Right lobe of liver (tissue), 6 donors: ENCODE data around the gene RNF8. TPM values are rescaled to one million over a fixed set of nuclear protein-coding genes. Genes with fewer than 3 reads are reported as not detected.
A peak's percentile ranks its signal among the peaks of the same experiment; 100 is the strongest.

Source experiments
- ATAC-seq, 4 donors: fragments of 200-7000 bp; cut with Tn5 transposase; one replicate each; pipeline ENCODE4 v1.9.1; 2020; ENCODE audit warnings: mild to moderate bottlenecking in 4 of 4, moderate library complexity in 4 of 4
- DNase-seq, 3 donors: peaks; one replicate each; pipeline ENCODE4 v3.0.0-alpha.2; 2020
- H3K27ac ChIP-seq, 3 donors: fragments of 200-600 bp; one replicate each; pipeline ENCODE4 v1.8.0; 2022
- H3K27me3 ChIP-seq, 2 donors: fragments of 200-600 bp; one replicate each; pipeline ENCODE4 v1.8.0; 2022
- H3K36me3 ChIP-seq, 4 donors: fragments of 200-600 bp; sonication (generic) in 1 of 4; one replicate each; pipeline versions ENCODE4 v1.5.1 to v1.8.0; 2017 to 2022; ENCODE audit warnings: control low read depth in 1 of 4
- H3K4me1 ChIP-seq, 4 donors: fragments of 200-600 bp; sonication (generic) in 1 of 4; one replicate each; pipeline versions ENCODE4 v1.5.1 to v1.8.0; 2017 to 2022; ENCODE audit warnings: control low read depth in 1 of 4
- H3K4me3 ChIP-seq, 3 donors: fragments of 200-600 bp; one replicate each; pipeline ENCODE4 v1.8.0; 2022
- H3K9me3 ChIP-seq, 4 donors: fragments of 200-600 bp; sonication (generic) in 1 of 4; one replicate each; pipeline versions ENCODE4 v1.5.1 to v1.8.0; 2017 to 2022; ENCODE audit warnings: control low read depth in 1 of 4
- CTCF ChIP-seq, 4 donors: fragments of 200-600 bp in 3 of 4; fragments of 450-650 bp in 1 of 4; IDR thresholded peaks; one replicate each; pipeline versions ENCODE4 v1.5.1 to v1.8.0; 2016 to 2022; ENCODE audit warnings: antibody characterized with exemption in 4 of 4, mild to moderate bottlenecking in 2 of 4
- POLR2A ChIP-seq: fragments of 450-650 bp; IDR thresholded peaks from one replicate; pipeline ENCODE4 v1.6.1; 2017; ENCODE audit warnings: antibody characterized with exemption, mild to moderate bottlenecking
- WGBS: methylation state at CpG from one replicate; pipeline ENCODE4 v1.1.6; 2018; ENCODE audit warnings: low coverage, low lambda C conversion rate; ENCODE audit not compliant: insufficient coverage; ENCODE audit errors: missing lambda C conversion rate; 5-methylcytosine and 5-hydroxymethylcytosine counted together
- intact Hi-C, 2 donors: fragments of 100-400 bp; cut with DNase I; formaldehyde crosslinking; loops; one replicate each; pipeline versions ENCODE4 v1.11.2 to v1.14.1; 2022
- total RNA-seq, 6 experiments: library from RNA; depleted of rRNA in 2 of 6; stranded (reverse); fragments of >200 nt in 2 of 6; fragmentation: NEBNext Ultra II Directional in 3 of 6; extraction: Animal tissue kit (Norgen Biotek cat#: 25700) in 3 of 6; gene quantifications; one replicate each; pipeline versions ENCODE4 v1.1.0 to v1.2.4, GENCODE V29; 2016 to 2023
- donor health status: DM: no; HTN: yes; CAD: no.
- donor health status: DM: no; HTN: no; CAD: no.
- donor health status: DM: no; HTN: no; CAD: no.
- donor health status: DM: no; HTN: yes; CAD: no.
- donor health status: DM: no; HTN: yes; CAD: no.

Gene RNF8
- total RNA-seq, 6 experiments from 2014 or later, result 4.3 to 7.1 (median 6.1) TPM

GRCh38 chr6:37369321-37370201, 15.8 kb downstream of the RNF8 start:
- no peaks in the 10 kb centered on the region for H3K27me3 ChIP-seq
- no peak overlapping the region for H3K4me3 ChIP-seq
- intact Hi-C loops, result no loop called here
- 33% methylated on average over 1 of the region's 1 CpG for WGBS
- TF ChIP-seq CTCF (IDR thresholded peaks at IDR 0.05) (no peak), POLR2A (no peak)
- H3K4me1 ChIP-seq, result no peaks in the 10 kb centered on the region
- no peaks in the 10 kb centered on the region for H3K9me3 ChIP-seq
- H3K36me3 ChIP-seq, result peaks cover 0 to 11% (median 3%) of the 10 kb centered on the region in 4 donors
- no peak for DNase-seq
- peak; percentile 32 to 63 (median 50) for ATAC-seq
- H3K27ac ChIP-seq, result no peak overlapping the region

GRCh38 chr6:37371154-37372083, 17.6 kb downstream of the RNF8 start:
- no peaks in the 10 kb centered on the region for H3K27me3 ChIP-seq
- no peak for TF ChIP-seq POLR2A
- no peak for TF ChIP-seq CTCF (IDR thresholded peaks at IDR 0.05)
- no peaks in the 10 kb centered on the region for H3K4me1 ChIP-seq
- peaks cover 0 to 14% (median 6%) of the 10 kb centered on the region in 4 donors for H3K36me3 ChIP-seq
- WGBS, result 100% methylated on average over 1 of the region's 4 CpGs
- H3K4me3 ChIP-seq, result no peak overlapping the region
- H3K9me3 ChIP-seq, result no peaks in the 10 kb centered on the region
- no peak for ATAC-seq
- DNase-seq, result no peak
- intact Hi-C loops, result no loop called here
- no peak overlapping the region for H3K27ac ChIP-seq

- H3K36me3 ChIP-seq, result peaks cover 0 to 16% (median 6%) of the 10 kb centered on the region in 4 donors
- intact Hi-C loops, result no loop called here
- 100% methylated on average over 1 of the region's 1 CpG for WGBS
These were observed 18.3 kb downstream of the RNF8 start for GRCh38 chr6:37372116-37372515.

More at GRCh38 chr6:37372116-37372515, 18.3 kb downstream of the RNF8 start:
- Histone ChIP-seq H3K27me3 (no peaks in the 10 kb centered on the region), H3K9me3 (no peaks in the 10 kb centered on the region), H3K4me3 (no peak overlapping the region), H3K27ac (no peak overlapping the region), H3K4me1 (no peaks in the 10 kb centered on the region)
- DNase-seq (no peak), ATAC-seq (no peak)
- TF ChIP-seq CTCF (IDR thresholded peaks at IDR 0.05) (no peak), POLR2A (no peak)
